GM18507 (cell line): ENCODE results near the gene FBXW11.
"Not testable (repeated sequence)": the region's sequence is repeated elsewhere in the genome, so short reads cannot be mapped to it uniquely, and the experiment has no call there.

Experiments used
- DNase-seq: peaks from one replicate; pipeline ENCODE4 v3.0.0; 2011; ENCODE audit warnings: low read depth; ENCODE audit not compliant: insufficient read length; ENCODE audit errors: extremely low spot score
- FAIRE-seq: peaks from 2 replicates; lab custom pipeline; 2011; peaks lifted over from hg19 to GRCh38; lab: Jason Lieb, UNC

Gene FBXW11

DNA sequence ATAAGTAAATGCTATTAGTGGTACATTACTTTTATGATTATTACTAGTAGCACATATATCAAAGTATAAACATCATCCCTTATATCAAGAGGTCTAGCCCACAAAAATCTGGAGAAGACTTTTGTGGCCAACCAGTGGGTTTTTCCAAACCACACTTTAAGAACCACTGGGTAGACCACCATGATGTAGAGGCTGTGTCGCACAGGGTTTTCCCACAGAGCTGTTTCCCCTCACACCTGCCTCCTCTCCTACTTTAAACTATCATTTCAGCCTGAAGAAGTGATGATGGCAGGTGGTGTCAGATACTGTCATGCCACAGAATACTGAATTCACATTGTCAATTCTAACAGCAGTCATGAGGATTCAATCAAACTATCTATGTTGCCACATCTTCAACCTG, 109.2 kb downstream of the FBXW11 start:
- no peak for DNase-seq
- no peak for FAIRE-seq

DNA sequence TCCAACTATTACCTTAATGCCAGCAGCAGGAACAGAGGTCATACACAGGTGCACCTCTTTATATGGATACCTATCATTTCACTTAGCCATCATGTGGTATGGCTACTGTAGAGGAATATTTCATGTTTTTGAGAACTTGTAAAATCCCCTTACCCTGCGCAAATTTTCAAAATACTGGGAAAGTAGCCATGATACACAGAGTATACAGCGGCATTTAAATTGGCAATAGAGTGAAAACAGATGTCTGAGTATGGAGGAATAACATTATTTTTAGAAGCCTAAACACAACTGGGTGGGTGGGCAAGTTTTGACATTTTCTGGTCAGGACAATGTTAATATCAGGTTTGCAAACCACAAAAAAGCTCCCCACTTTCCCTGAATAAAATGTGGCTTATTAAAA, 111.4 kb downstream of the FBXW11 start:
- no peak for FAIRE-seq
- no peak for DNase-seq

DNA sequence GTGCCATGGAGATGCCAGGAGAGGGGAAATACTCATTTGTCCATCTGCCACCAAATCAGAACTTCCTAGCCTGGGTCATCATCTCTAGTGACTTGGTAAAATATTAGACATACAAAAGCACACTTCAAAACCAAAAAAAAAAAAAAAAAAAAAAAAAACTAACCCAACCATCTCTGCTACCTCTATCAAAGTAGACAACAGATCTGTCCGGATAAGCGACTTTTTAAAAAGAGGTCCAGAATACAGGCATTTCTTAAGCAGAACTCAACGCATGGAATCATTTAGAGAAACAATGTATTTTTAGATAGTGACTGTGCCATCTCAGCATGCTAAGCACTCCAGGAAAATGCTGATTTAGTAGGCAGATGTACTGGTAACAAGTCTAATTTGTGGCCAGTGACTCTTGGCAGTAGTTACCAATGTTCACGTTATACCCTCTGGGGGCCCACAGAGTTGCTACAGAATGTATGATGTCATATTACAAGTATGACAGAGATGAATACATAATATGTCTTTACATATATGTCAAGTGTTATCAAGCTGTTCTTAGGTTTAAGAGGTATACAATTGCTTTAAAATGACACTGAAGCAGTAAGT, 113.0 kb downstream of the FBXW11 start:
- DNase-seq (no peak), FAIRE-seq (no peak)

DNA sequence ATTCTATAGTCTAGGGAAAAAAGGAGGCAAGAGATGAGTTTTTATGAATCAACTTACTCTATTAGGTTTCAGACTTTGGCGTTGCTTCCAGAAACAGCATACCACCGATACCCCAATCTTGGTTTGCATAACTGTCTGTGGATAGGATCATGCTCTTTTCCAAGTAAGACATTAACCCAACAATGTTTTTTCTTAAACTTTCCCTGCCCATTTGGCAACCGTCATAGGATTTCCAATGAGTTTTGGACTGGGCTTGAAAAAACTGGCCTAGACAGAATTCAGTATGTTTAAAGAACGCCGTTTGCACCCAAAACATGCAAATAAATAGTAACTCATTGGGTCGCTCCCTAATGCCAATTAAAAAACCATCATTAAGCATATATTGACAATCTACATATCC, 114.8 kb downstream of the FBXW11 start:
- FAIRE-seq (no peak), DNase-seq (no peak)

DNA sequence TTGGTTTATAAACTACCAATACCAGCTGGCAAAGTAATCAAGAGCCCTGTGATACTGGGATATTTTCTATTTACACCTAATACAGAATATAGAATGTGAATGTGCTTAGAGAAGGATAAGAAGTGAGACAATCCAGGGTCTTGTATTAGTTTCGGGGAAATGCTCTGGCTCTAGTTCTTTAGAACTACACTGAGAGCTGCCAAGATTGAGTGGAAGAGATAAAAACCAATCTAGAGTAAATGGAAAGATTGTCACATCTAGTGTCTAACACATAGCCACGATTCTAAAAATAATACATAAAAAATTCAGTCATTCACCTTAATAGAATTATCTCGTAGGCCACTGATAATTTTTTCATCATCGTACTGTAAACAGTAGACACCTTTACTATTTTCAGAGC, 115.3 kb downstream of the FBXW11 start:
- no peak for FAIRE-seq
- no peak for DNase-seq

DNA sequence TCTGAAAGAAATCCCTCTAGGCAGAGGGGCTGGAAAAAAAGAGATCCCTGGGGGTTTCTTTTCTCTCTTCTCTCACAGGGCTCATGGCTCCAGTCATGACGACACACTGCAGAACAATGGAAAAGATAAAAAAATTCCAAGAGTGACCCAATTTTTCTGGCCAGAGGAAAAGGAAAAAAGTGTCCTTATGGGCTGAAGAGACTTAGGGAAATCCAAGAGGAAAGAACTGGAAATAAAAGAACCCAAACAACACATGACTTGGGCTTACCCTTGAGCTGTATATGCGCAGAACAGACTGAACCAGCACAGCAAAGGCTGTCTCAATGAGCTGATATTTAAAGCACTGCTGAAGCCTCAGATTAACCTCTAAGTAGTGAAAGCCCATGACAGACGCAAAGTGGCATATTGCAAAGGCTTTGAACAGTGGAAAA, 118.4 kb downstream of the FBXW11 start:
- FAIRE-seq (no peak), DNase-seq (no peak)

DNA sequence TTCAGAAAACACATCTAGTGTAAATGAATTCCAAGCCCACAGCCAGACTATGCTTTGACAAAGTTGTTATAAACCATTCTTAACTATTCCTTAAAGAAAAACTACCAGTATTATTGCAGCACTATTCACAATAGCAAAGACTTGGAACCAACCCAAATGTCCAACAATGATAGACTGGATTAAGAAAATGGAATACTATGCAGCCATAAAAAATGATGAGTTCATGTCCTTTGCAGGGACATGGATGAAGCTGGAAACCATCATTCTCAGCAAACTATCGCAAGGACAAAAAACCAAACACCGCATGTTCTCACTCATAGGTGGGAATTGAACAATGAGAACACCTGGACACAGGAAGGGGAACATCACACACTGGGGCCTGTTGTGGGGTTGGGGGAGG, 120.4 kb downstream of the FBXW11 start:
- not testable (repeated sequence) for FAIRE-seq, DNase-seq

DNA sequence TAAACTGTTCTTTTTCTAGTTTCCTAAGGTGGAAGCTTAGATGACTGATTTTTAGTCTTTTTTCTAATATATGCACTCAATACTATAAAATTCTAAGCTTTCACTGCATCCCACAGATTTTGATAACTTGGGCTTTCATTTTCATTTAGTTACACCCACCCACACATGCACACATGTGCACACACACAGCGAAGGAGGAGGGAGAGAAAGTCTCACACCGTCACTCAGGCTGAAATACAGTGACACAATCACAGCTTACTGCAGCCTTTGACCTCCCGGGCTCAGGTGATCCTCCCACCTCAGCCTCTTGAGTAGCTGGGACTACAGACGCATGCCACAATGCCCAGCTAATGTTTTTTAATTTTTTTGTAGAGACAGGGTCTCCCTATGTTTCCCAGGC, 124.3 kb downstream of the FBXW11 start:
- no peak for FAIRE-seq
- no peak for DNase-seq

DNA sequence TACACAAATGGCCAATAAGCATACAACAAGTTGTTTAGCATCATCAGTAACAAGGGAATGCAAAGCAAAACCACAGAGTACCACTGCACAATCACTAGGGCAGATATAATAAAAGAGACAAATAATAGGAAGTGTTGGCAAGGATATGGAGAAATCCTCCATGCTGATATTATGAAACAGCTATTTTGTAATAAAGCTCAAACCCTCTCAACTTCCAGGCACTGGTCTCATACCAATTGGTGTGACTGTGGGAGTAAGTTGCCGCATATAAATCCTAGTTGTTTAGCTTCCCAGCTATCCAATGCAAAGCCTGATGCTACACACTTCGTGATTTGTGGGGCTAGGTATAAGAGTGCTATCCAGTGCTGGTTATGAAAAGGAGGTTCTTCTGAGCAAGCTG, 132.2 kb downstream of the FBXW11 start:
- FAIRE-seq, result no peak
- no peak for DNase-seq

DNA sequence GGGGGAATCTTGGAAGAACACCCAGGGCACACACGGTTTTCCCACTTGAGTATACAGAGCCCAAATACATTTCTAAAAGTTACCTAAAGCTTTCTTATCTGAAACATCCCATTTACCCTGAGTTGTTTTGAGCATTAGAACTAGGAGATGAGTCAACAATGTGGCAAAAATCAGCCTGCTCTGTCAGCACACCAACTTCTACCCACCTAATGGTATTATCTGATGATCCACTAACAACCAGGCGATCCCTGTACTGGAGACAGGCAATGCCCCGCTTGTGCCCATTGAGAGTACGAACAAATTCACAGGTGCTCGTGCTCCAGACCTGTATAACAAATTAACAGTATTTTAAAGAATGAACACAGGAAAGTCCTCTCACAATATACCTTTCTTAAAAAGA, 133.8 kb downstream of the FBXW11 start:
- DNase-seq (no peak), FAIRE-seq (no peak)

DNA sequence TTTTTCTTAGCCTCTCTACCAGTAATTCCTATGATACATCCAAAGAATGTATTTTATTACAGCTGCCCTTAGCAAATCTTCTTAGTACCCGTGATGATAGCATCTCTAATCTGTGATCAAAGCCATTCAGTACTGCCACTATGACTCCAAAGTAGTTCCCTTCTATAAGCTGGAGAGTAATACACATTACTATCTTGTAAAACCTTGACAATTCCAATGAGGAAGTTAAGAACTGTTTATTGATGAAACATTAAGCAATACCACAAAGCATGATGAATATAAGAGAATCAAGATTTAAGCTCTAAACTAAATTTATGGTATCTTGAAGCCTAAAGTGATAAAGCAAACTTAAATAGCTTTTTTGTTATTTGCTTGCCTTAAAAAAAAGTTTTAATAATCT, 134.7 kb downstream of the FBXW11 start:
- FAIRE-seq (no peak), DNase-seq (no peak)

DNA sequence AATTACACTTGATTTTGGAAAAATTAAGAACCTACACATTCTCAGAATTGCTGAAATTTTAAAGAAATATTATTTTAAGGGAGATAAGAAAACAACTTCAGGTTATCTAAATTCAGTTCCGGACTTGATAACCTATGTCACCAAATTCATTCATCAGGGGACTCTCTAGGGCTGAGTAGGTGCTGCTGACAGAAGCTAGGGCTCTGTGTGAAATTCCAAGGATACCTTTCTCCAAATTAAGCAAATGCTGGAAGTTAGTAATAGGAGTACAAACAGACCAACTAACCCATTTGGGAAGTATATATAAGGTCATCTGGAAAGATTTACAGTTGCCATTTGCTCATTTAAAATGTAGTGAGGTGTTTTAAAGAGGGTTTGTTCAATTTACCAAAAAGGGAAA, 136.5 kb downstream of the FBXW11 start:
- DNase-seq, result no peak
- FAIRE-seq, result no peak

DNA sequence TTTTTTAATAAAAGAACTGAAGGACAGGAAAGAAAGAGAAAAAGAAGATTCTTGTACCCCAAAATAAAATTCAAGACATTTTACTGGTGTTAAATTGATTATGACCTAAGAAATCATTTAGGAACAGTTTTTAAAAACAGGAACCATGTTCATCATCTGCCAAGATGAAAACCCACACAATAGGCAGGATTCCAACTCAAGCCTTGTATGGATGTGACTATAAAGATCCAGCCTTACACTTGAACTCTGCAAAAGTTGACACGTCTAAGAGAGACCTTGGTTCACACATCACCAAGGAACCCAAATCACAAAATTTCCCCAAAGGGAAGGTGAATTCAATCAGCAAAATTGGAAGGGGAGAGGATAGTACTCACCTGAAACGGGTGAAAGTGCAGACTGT, 138.2 kb downstream of the FBXW11 start:
- no peak for FAIRE-seq
- DNase-seq, result no peak

DNA sequence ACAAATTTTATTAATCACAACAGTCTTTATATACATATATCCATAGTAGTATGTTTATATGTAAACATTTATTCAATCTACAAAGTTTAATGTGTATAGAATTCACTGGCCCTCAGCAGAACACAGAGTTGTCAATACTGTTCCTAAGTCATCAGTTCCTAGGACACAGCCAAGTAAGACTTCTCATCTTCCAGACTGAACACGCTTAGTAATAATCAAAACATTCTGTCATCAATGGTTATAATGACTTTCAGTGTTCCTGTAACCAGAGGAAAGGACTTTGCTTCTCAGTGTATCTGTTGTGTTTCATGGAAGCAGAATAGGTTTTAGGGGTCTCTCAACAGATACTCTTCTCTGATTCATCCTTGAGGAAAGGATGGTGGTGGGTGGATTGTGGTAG, 138.7 kb downstream of the FBXW11 start:
- no peak for DNase-seq
- FAIRE-seq, result no peak

DNA sequence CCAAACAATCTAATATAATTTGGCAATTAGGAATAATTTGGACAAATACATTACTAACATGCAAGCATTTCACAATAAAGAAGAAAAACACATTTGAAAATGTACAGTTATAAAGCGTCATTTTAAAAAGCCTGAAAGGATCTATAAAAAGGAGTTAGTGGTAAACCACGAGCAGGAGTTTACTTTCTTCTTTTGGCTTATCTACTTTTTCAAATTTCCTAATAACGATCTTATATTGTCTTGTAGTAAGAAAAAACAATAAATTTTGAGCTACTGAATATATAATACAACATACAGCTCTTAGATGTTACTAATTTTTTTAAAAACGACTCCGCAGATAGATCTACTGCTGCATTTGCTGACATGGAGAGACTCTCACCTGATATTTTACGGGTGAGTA, 141.0 kb downstream of the FBXW11 start:
- no peak for DNase-seq
- FAIRE-seq, result no peak

DNA sequence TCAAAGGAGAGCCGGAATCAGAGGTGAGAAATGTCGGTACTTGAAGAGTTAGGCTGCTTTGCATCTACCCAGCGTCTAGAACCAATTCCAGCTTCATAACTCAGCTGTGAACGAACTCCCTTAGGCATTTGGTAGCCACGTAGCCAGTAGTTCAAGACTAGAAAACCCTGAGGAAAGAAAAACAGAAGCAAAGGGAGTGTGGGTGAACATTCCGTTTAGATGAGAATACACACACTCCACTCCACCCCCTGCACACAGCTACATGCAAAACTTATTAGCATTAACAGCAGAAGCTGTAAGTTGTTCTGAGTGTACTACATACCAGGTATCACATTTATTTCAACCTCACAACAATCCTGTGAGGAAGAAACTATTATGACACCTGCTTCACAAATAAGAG, 142.5 kb downstream of the FBXW11 start:
- DNase-seq (no peak), FAIRE-seq (no peak)

DNA sequence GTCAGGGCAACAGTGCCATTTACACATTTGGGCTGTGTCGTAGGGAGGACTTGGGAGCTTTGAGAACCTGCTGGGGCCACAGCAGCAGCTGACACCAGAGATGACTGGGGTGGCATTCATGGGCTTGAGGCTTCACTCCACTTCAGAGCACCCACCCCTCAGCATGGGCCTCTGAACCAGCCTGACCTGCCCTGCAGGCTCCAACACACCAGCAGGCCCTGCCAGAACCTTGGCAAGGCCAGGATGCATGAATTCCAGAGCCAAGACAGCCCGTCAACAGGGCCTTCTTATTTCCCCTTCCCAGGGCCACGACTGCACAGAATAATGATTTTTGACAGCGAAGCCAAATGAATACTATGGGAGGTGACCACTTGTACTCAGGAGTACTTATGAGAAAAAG, 143.8 kb downstream of the FBXW11 start:
- no peak for DNase-seq
- FAIRE-seq, result no peak

DNA sequence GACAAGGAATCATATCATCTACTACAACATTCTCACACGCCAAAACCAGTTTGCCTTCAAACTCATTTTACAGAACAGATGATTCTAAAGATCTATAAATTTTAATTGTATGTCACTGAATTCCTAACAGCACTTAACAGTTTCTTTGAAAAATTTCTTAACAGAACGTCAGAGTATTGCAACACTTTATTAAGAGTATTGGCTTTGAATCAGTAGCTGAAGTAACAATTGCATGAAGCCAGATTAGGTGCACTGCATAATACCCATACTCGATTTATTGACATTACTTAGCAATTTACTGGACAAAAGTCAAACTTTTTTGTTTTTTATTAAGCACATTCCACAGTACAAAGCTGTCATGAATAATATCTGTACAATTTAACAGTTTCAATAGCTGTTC, 145.1 kb downstream of the FBXW11 start:
- no peak for FAIRE-seq

DNA sequence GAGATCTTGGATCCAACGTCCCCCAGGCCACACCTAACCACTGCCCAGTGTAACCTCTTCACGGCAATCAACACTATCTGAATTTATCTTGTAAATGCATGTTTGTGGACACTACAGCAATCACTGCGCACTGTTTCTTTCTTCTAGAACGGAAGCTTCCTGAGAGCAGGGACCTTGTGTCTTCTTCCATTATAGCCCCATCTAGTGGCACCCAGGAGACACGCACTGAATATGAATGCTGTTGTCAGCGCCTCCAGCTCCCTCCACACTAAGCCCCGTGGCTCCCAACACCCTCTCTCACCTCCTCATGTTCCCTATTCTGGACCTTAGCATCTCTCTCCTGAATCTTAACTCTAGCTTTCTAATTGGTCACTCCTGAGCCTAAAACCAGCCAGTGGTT, 148.1 kb downstream of the FBXW11 start:
- FAIRE-seq (no peak), DNase-seq (no peak)

More for the DNA sequence above, 145.1 kb downstream of the FBXW11 start:
- DNase-seq, result no peak

DNA sequence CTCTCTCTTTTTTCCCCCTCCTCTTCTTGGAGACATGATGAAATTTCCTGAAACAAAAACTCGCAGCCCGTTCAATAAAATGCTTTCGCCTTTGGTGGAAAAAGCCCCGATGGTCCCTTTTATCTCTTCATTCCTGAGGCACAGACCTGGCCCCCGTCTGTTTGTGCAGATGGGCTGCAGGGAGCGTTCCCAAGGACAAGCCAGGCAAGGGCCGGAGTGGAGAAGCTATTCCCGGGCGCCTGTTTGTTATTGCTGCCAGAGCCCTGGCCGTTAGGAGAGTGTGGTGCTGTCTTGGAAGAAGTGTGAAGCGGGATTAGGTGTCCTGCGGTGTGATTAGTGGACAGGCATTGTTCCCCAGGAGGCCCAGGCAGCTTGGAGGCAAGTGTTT, 149.0 kb downstream of the FBXW11 start:
- FAIRE-seq (no peak), DNase-seq (no peak)

DNA sequence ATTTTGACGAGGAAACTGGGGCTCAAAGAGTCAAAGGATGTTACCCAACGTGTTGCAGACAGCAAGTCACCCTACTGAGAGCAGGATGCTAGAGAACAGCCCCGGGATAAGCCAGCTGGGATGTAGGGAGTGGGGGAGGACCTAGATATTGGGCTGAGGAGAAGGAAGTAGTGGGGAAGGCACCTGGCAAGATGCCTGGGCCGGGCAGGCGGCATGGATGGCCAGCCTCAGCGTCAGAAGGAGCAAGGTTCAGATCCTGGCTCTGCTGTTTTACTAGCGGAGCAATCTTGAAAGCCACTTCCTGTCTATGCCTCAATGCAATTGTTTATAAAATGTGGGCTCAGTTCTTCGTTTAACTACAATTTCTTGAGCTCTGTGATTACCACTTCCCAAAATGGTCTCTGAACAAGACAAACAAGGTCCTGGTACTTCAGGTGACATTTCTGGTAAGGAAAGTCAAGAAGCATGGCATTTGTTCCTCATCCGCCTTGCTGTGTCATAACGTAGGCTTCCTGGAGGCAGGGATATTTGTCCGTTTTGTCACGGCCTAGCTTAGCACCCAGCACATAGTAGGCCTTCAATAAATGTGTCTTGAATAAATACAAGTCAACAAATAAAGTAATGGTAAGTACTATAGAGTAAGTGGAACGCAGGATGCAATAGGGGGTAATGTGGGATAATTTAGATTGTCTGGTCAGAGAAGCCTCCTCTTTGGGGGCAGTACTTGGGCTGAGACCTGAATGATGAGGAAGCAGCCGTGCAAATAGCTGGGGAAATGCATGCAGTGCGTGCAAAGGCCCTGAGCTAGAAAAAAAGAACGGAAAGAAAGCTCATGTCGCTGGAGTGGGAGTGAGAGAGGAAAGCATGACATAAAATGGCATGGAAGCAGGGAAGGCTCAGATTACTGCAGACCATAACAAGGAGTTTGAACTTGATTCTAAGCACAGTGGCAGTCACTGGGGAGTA, 150.4 kb downstream of the FBXW11 start:
- FAIRE-seq, result no peak
- DNase-seq, result no peak
